ENCODE results near the gene RNU2-63P.
"Not testable (repeated sequence)": the region's sequence is repeated elsewhere in the genome, so short reads cannot be mapped to it uniquely, and the experiment has no call there.

- not testable (repeated sequence) for TF ChIP-seq CTCF (IDR thresholded peaks at IDR 0.05); USF2 (CRISPR knock-in tag; IDR thresholded peaks at IDR 0.05); ZNF512 (CRISPR knock-in tag; IDR thresholded peaks at IDR 0.05; ENCODE audit: borderline replicate concordance); HMGXB4 (CRISPR knock-in tag; IDR thresholded peaks at IDR 0.05); STAT6 (CRISPR knock-in tag; conservative IDR thresholded peaks at IDR 0.05; ENCODE audit: low read depth); ZBTB43 (CRISPR knock-in tag; IDR thresholded peaks at IDR 0.05); SP1 (CRISPR knock-in tag; conservative IDR thresholded peaks at IDR 0.05); MAX (CRISPR knock-in tag; IDR thresholded peaks at IDR 0.05); E2F1 (CRISPR knock-in tag; IDR thresholded peaks at IDR 0.05); ZNF121 (CRISPR knock-in tag; IDR thresholded peaks at IDR 0.05)
Observed at GRCh38 chr2:88045561-88045960, 29.2 kb upstream of the RNU2-63P start.
